Astrocyte (in vitro differentiated cells and primary cell): ENCODE measurements around the gene RIPPLY2.

ENCODE experiments used
- EZH2 ChIP-seq: IDR thresholded peaks from 2 replicates; pipeline ENCODE4 v1.6.1; 2012; ENCODE audit warnings: mild to moderate bottlenecking, low read length, inconsistent platforms; ENCODE audit not compliant: insufficient read depth
- TF ChIP-seq, protein P1 (sequence below): IDR thresholded peaks from 2 replicates; pipeline ENCODE4 v1.5.1; 2011; ENCODE audit warnings: low read depth, mild to moderate bottlenecking, inconsistent platforms, low read length, moderate library complexity; ENCODE audit not compliant: insufficient read depth

DNA sequence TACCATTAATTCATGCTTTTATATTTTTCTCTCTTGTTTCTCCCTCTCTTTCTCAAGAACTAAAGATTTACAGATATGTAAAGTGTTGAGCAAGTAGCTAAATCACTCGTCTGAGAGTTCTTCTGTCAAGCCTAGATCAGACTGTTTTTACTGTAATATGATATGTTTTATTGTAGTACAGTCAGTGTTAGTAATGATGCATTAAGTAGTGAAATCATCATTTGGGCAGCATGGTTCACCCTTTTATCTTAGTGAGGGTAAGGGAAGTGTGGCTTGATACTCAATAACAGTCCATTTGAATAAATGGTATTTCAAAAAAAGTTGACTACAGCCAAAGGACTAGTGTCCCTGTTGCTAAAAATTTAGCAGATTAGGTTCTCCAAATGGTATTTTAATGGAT lies 15.5 kb downstream of the RIPPLY2 start:
- TF ChIP-seq, protein P1, sequence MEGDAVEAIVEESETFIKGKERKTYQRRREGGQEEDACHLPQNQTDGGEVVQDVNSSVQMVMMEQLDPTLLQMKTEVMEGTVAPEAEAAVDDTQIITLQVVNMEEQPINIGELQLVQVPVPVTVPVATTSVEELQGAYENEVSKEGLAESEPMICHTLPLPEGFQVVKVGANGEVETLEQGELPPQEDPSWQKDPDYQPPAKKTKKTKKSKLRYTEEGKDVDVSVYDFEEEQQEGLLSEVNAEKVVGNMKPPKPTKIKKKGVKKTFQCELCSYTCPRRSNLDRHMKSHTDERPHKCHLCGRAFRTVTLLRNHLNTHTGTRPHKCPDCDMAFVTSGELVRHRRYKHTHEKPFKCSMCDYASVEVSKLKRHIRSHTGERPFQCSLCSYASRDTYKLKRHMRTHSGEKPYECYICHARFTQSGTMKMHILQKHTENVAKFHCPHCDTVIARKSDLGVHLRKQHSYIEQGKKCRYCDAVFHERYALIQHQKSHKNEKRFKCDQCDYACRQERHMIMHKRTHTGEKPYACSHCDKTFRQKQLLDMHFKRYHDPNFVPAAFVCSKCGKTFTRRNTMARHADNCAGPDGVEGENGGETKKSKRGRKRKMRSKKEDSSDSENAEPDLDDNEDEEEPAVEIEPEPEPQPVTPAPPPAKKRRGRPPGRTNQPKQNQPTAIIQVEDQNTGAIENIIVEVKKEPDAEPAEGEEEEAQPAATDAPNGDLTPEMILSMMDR, result no peak
- no peak for TF ChIP-seq EZH2
